Pancreas (tissue), 10 donors: ENCODE measurements around the gene FGF8. TPM values are rescaled to one million over a fixed set of nuclear protein-coding genes. Genes with fewer than 3 reads are reported as not detected.
A peak's percentile ranks its signal among the peaks of the same experiment; 100 is the strongest.

Experiments
- ATAC-seq, 4 donors: fragments of 200-7000 bp; cut with Tn5 transposase; one replicate each; pipeline versions ENCODE4 v1.8.0 to v1.9.1; 2020; ENCODE audit warnings: mild to moderate bottlenecking in 4 of 4, moderate library complexity in 4 of 4
- DNase-seq, 6 donors: peaks; one replicate each; pipeline ENCODE4 v3.0.0-alpha.2; 2020
- FAIRE-seq: peaks from 2 replicates; lab custom pipeline; 2012; peaks lifted over from hg19 to GRCh38; lab: Jason Lieb, UNC
- H3K27ac ChIP-seq, 4 donors: fragments of 200-600 bp; sonication (generic); 1 replicate in 3 of 4; 2 replicates in 1 of 4; pipeline versions ENCODE4 v1.5.0 to v1.8.0; 2020
- H3K27me3 ChIP-seq, 4 donors: fragments of 200-600 bp; one replicate each; pipeline ENCODE4 v1.8.0; 2021
- H3K36me3 ChIP-seq, 3 donors: fragments of 200-600 bp; sonication (generic) in 1 of 3; one replicate each; pipeline versions ENCODE4 v1.5.0 to v1.8.0; 2020 to 2021
- H3K4me1 ChIP-seq, 3 donors: fragments of 200-600 bp; one replicate each; pipeline ENCODE4 v1.8.0; 2021
- H3K4me3 ChIP-seq, 4 donors: fragments of 200-600 bp; sonication (generic) in 2 of 4; one replicate each; pipeline versions ENCODE4 v1.5.0 to v1.8.0; 2020 to 2021
- H3K9me3 ChIP-seq, 4 donors: fragments of 200-600 bp; one replicate each; pipeline ENCODE4 v1.8.0; 2021
- CTCF ChIP-seq, 4 donors: fragments of 200-600 bp; sonication (generic) in 3 of 4; IDR thresholded peaks; one replicate each; pipeline versions ENCODE4 v1.5.0 to v1.8.0; 2021; ENCODE audit warnings: antibody characterized with exemption in 4 of 4
- whole genome bisulfite sequencing, 2 donors: extraction: QIAGEN DNeasy Blood & Tissue Kit; methylation state at CpG; one replicate each; pipeline ENCODE4 v1.1.7; 2013; 5-methylcytosine and 5-hydroxymethylcytosine counted together
- intact Hi-C, 3 donors: fragments of 100-400 bp; cut with DNase I; formaldehyde crosslinking; loops; one replicate each; pipeline versions ENCODE4 v1.11.1 to v1.14.2; 2022
- polyA plus RNA-seq, 2 donors: library from polyadenylated mRNA; stranded (reverse); fragments of 200-250 nt; gene quantifications; one replicate each; pipeline ENCODE4 v1.2.3, GENCODE V29; 2013
- total RNA-seq, 6 donors: library from RNA; stranded (reverse); fragmentation: NEBNext Ultra II Directional in 4 of 6; extraction: Animal tissue kit (Norgen Biotek cat#: 25700) in 4 of 6; gene quantifications; one replicate each; pipeline versions ENCODE4 v1.2.1 to v1.2.4, GENCODE V29; 2021 to 2023
- donor health status: healthy with polysubstance abuse.
- donor health status: DM: no; HTN: no; CAD: no; lungs with moderate emphysema.
- donor health status: DM: no; HTN: no; CAD: no.
- donor health status: control.
- donor health status: control.
- donor health status: Bipolar disorder and iron deficiency.
- donor health status: DM: yes; HTN: yes; CAD: no.
- donor health status: DM: no; HTN: no; CAD: no.
- donor health status: DM: no; HTN: no; CAD: no.
- donor health status: DM: yes; HTN: yes; CAD: no.

The FGF8 gene
- total and polyA plus RNA-seq, 8 donors: not detected

- ATAC-seq (no peak), FAIRE-seq (no peak), DNase-seq (no peak)
- Histone ChIP-seq H3K9me3 (no peaks in the 10 kb centered on the region), H3K36me3 (no peaks in the 10 kb centered on the region), H3K4me1 (peaks cover 0 to 26% (median 20%) of the 10 kb centered on the region in 3 donors), H3K4me3 (no peak overlapping the region), H3K27me3 (peaks cover 0 to 19% (median 6%) of the 10 kb centered on the region in 4 donors), H3K27ac (no peak overlapping the region)
- WGBS, 2 donors: 93 to 94% methylated on average over 3 of the region's 3 CpGs
- TF ChIP-seq CTCF (IDR thresholded peaks at IDR 0.05): no peak
- intact Hi-C loops: loop anchor here in 1 of 3 donors (10.0 kb wide), 1 partner anchor 163 kb away; no protein-coding TSS in a partner anchor
Observed at GRCh38 chr10:101777619-101778145, 1.8 kb upstream of the FGF8 start.

- Histone ChIP-seq H3K27me3 (peaks cover 0 to 22% (median 6%) of the 10 kb centered on the region in 4 donors), H3K27ac (no peak overlapping the region), H3K9me3 (no peaks in the 10 kb centered on the region), H3K4me3 (peak overlapping the region in 2 of 4 donors; percentile 13 to 27), H3K4me1 (peaks cover 0 to 26% (median 11%) of the 10 kb centered on the region in 3 donors), H3K36me3 (no peaks in the 10 kb centered on the region)
- no peak for ATAC-seq
- WGBS, 2 donors: 16 to 31% methylated on average over 16 to 68 of the region's 74 CpGs
- FAIRE-seq: no peak
- TF ChIP-seq CTCF (IDR thresholded peaks at IDR 0.05): no peak
- DNase-seq: no peak
- intact Hi-C loops: loop anchor here in 1 of 3 donors (10.0 kb wide), 1 partner anchor 161 kb away; no protein-coding TSS in a partner anchor
Observed at GRCh38 chr10:101776161-101776817, 375 bp upstream of the FGF8 start.

GRCh38 chr10:101774589-101775272, 1.2 kb downstream of the FGF8 start:
- peaks cover 0 to 22% (median 6%) of the 10 kb centered on the region in 4 donors for H3K27me3 ChIP-seq
- H3K4me1 ChIP-seq: peaks cover 0 to 21% (median 10%) of the 10 kb centered on the region in 3 donors
- no peak for DNase-seq

GRCh38 chr10:101773923-101774588, 1.9 kb downstream of the FGF8 start:
- intact Hi-C loops: loop anchor here in 1 of 3 donors (10.0 kb wide), 1 partner anchor 159 kb away; no protein-coding TSS in a partner anchor
- Histone ChIP-seq H3K9me3 (no peaks in the 10 kb centered on the region), H3K36me3 (no peaks in the 10 kb centered on the region), H3K27ac (no peak overlapping the region), H3K27me3 (peaks cover 0 to 22% (median 6%) of the 10 kb centered on the region in 4 donors), H3K4me3 (no peak overlapping the region), H3K4me1 (peaks cover 0 to 15% (median 5%) of the 10 kb centered on the region in 3 donors)
- no peak for DNase-seq
- 10 to 11% methylated on average over 13 of the region's 13 CpGs for WGBS, 2 donors
- no peak for ATAC-seq
- no peak for TF ChIP-seq CTCF (IDR thresholded peaks at IDR 0.05)
- no peak for FAIRE-seq

More at GRCh38 chr10:101774589-101775272, 1.2 kb downstream of the FGF8 start:
- intact Hi-C loops: loop anchor here in 1 of 3 donors (10.0 kb wide), 1 partner anchor 160 kb away; no protein-coding TSS in a partner anchor
- 11 to 12% methylated on average over 31 to 32 of the region's 32 CpGs for WGBS, 2 donors
- ATAC-seq: no peak
- no peak for TF ChIP-seq CTCF (IDR thresholded peaks at IDR 0.05)
- no peak for FAIRE-seq
- Histone ChIP-seq H3K9me3 (no peaks in the 10 kb centered on the region), H3K36me3 (no peaks in the 10 kb centered on the region), H3K27ac (no peak overlapping the region), H3K4me3 (no peak overlapping the region)
